Urothelium cell line (cell line): ENCODE data around the gene PPP1R8.
"Not testable (repeated sequence)": the region's sequence is repeated elsewhere in the genome, so short reads cannot be mapped to it uniquely, and the experiment has no call there.

Experiments
- DNase-seq: peaks from one replicate; pipeline ENCODE4 v3.0.0; 2011; ENCODE audit warnings: low spot score, mixed read lengths
- FAIRE-seq: peaks from 2 replicates; lab custom pipeline; 2011; peaks lifted over from hg19 to GRCh38; lab: Jason Lieb, UNC

PPP1R8 gene

DNA sequence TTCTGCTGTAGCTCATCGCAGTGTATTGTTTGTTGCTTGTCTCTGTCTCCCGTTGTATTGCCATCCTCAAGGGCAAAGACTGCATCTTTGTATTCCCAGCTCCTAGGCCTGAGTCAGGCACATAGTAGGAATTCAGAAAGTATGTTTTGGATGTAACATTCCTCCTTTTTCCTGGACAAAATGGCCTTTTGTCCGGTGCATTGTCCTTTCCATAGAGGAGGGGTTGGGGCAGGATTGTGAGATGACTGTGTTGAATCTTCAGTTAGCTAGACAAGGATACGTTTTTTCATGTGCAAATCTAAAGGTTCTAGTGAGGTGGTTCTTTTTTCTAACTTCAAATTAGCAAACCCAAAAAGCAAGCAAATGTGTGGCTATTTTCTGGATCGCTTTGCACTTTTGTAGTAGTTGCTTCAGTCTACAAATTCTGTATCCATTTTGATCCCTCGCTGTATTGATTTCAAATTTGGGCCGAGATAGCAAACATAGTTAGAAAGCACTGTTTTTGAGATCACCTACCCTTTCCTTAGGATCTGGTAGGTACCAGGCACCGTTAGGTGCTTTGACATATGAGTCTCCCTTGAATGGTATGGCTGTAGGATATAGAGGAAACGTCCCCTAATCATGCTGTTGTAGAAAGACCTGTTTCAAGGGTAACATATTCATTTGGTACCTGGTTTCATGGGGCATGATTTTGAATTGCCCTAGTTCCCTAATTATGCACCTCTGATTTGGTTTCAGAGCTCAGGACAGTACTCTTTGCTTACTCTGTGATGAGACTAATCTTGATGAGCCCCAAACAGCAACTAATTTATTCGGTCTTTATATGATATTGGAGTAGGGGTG is 1.2 kb downstream of the PPP1R8 start:
- FAIRE-seq (no peak), DNase-seq (no peak)

DNA sequence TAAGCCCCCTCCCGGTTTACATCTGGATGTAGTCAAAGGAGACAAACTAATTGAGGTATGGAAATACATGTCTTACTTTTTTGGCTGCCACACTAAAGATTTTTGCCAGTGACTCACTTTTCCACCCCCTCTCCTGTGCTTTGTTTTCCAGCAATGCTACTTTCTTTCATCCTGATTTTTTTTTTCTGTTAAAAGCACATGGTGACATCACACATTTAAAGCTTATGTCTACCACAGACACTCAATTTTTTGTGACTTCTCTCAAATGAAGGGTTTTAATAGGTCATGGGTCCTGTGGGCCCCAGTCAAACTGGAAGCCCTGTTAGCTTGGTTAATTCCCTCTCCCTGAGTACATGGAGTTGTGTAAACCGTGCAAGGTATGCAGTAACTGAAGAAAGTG is 2.2 kb downstream of the PPP1R8 start:
- FAIRE-seq (no peak), DNase-seq (no peak)

DNA sequence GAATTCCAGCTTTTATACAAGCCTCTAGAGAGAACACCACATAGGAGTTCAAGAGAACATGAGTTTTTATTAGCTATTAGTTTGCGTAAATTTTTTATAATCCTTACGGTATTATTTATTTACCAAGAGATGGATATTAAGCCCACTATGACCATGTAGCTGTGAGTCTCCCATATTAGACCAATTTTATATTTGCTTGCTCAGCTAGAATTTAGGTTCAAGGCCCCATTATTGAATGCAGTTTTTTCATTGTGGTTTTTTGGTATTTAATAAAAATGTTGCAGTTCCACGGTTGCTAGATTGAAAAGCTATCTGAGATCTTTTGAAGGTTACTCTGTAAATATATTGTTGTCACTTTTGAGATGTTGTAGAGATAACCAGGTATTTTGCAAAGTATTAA is 2.9 kb downstream of the PPP1R8 start:
- no peak for DNase-seq
- FAIRE-seq = no peak

GRCh38 chr1:27835046-27835445 is 4.5 kb downstream of the PPP1R8 start:
- DNase-seq (no peak), FAIRE-seq (no peak)

GRCh38 chr1:27835501-27835900 is 4.9 kb downstream of the PPP1R8 start:
- DNase-seq (no peak), FAIRE-seq (no peak)

- DNase-seq = no peak
- no peak for FAIRE-seq
Observed at GRCh38 chr1:27849951-27850350, 19.4 kb downstream of the PPP1R8 start.

GRCh38 chr1:27855085-27855484 is 24.5 kb downstream of the PPP1R8 start:
- no peak for FAIRE-seq
- no peak for DNase-seq

- no peak for FAIRE-seq
- no peak for DNase-seq
Observed at GRCh38 chr1:27856561-27857343, 26.2 kb downstream of the PPP1R8 start.

- FAIRE-seq, DNase-seq: not testable (repeated sequence)
Observed at GRCh38 chr1:27857552-27857951, 27.0 kb downstream of the PPP1R8 start.

DNA sequence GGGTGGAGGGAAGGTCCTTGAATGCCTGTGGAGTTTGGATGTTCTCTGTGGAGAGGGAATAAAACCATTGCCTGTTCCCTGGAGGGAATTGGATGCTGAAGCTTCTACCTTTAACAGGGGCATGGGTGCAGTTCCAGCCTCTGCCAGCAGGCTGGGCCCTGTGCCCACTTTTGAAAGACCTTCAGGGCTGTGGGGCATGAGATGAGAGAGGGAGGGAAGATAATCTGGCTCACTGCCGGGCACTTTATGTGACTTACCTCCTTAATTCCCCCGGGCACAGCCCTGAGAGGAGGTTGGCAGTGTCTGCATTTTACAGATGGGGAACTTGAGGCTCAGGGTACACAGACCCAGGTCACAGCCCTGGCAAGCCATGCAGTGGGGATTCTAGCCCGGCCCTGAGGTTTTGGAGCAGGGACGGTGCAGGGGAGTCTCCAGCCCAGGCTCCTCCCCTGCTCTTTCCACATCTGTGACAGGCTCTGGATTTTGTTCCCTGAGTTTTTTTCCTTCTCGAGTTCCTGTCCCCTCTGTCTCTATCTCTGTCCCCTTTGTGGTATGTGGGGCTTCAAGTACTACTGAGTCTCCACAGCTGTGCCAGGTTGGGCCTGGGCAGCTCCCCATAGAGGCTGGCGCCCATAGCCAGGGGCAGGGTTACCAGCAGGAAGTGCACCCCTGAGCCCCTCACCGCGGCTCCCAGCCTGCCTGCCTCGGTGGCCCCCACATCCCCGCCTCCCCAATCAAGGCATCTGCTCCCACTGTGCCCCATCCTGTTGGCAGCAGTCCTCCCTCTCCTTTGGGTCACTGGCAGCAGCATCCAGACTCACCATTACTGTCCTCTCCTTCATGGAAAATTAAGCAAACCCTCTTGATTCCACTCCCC is 27.7 kb downstream of the PPP1R8 start:
- DNase-seq (peak; percentile 72), FAIRE-seq (no peak)

DNA sequence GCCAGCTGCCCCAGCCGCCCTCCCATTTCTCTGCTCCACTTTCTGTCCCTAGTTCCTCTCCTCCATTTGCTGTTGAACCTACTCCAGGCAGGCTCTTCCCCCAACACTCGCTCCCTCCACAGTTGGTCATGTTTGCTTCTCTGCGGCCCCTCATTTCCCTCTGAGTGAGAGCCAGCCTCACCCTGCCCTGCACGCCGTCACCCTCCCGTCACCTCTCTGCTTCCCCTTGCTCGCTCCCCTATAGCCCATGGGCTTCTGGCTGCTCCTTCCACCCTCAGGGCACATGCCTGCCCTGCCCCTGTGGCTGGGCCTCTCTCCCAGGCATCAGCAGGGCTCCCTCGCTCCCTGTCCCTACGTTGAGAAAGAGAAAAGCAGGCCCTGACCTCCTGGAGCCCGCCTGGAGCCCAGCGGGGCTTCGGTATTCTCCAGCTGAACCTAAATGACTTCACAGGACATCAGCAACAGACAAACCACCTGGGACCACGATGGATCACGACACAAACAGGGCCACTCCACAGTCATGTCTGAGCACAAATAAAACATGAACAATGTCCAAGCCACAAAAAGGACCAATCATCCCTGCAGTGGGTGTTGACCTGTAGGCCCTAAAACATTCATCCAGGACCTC is 28.5 kb downstream of the PPP1R8 start:
- DNase-seq = no peak
- no peak for FAIRE-seq

DNA sequence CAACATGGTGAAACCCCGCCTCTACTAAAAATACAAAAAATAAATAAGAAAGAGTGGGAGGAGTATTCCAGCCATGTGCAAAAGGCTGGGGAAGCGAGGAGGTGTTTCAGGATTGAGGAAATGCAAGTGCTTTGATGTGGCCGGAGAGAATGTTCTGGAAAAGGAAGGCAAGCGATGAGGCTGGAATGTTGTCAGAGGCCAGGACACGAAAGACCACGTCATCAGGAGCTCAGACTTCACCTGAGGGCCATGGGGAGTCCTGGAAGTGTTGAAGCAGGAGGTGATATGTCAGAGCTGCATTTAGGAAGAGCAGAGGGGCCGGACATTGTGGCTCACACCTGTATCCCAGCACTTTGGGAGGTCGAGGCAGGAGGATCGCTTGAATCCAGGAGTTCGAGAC is 30.9 kb downstream of the PPP1R8 start:
- no peak for FAIRE-seq
- DNase-seq = no peak

GRCh38 chr1:27862004-27862403 is 31.4 kb downstream of the PPP1R8 start:
- FAIRE-seq = no peak
- DNase-seq = no peak

- DNase-seq = no peak
Observed at GRCh38 chr1:27862671-27863537, 32.3 kb downstream of the PPP1R8 start.

GRCh38 chr1:27863538-27863915 is 32.9 kb downstream of the PPP1R8 start:
- DNase-seq (no peak), FAIRE-seq (no peak)

More at GRCh38 chr1:27862671-27863537, 32.3 kb downstream of the PPP1R8 start:
- no peak for FAIRE-seq

GRCh38 chr1:27864264-27864895 is 33.8 kb downstream of the PPP1R8 start:
- FAIRE-seq (no peak), DNase-seq (no peak)

DNA sequence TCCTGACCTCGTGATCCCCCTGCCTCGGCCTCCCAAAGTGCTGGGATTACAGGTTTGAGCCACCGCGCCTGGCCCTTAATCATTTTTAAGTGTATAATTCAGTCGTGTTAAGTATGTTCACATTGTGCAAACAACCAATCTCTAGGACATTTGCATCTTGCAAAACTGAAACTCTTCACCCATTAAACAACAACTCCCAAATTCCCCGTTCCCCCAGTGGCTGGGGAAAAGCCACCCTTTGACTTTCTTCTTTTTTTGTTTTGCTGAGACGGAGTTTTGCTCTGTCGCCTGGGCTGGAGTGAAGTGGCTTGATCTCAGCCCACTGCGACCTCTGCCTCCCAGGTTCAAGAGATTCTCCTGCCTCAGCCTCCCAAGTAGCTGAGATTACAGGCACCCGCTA is 35.2 kb downstream of the PPP1R8 start:
- DNase-seq (no peak), FAIRE-seq (no peak)

DNA sequence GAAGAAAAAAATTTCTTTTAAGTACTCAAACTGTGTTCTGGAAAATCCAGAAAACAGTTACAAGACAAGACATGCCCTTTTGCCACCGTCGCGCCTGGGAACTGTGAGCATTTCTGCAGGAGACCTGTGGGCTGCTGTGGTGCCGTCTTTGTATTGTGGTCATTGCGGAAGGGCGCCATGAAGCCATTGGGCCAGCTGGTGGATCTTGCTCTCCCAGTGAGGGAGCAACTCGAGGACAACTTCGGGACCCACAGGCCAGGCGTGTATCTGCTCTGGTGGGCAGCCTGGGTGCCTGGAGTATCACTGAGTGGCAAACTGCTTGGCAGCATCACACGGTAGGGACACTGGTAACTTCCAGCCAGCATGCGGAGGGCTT is 38.0 kb downstream of the PPP1R8 start:
- DNase-seq (no peak), FAIRE-seq (no peak)
